HG02623 (cell line): ENCODE data around the gene TF.

Source experiments
- ATAC-seq: cut with Tn5 transposase; IDR thresholded peaks from one replicate; pipeline ENCODE4 v1.9.1; 2021; ENCODE audit warnings: moderate library complexity; ENCODE audit not compliant: unreplicated experiment

TF gene

DNA sequence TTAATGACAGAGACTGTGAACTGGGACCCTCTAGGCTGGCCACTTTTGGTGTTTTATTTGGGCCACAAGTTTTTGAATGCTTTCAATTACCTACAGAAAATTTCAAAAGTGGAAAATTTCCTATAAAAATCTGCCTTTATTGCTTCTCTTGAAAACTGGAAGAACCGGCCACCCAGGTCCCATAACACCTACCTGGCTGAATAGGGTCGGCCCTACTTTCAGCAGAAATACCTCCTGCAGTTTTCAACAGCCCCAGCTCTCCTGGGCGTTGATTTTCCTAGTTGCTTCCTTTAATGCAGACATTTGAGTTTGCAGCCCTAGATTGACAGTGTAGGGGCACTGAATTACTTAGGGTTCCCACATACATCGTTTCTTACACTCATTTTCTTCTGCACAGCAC lies 58.7 kb downstream of the TF start:
- ATAC-seq: no peak

DNA sequence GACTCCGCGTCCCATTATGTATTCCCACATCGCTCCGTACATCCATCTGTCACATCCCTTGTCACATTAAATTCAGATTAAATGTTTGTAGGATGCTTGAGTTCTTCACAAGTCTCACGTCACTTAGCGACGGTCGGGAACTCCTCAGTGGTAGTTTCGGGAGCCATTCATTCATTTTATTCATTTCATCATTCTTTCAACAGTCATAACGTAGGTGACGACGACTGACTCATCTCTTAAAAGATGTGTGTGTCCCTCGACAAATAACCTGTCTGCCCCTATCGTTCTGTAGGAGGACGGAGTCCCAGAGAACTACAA lies 59.1 kb downstream of the TF start:
- ATAC-seq: no peak

DNA sequence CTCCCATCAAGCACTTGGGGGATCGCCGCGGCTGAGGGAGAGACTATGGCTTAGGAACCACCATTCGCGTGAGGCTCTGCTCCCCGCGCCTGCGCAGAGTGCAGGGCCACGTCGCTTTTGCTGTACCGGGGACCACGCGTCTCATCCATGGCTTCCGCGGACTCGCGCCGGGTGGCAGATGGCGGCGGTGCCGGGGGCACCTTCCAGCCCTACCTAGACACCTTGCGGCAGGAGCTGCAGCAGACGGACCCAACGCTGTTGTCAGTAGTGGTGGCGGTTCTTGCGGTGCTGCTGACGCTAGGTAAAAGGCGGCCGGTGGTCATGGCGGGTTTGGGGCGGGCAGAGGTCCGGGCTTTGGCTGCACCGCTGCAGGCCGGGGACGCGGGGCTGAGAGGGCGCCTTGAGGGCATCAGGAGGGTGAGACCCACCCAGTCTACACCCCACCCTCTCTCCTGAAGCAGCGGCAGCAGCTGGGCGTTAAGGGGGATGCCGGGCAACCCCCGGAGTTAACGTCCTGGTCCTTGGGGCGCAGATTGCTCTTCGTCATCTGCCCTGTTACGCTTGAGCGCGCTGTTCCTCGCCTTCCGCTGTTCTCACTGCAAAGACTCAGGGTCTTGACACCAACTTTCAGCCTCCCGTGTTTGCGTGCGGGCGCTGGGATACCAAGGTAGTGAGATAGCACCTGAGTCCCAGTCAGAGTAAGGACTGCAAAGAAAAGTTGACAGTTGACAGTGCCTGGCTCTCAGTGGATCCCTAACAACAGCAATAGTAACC lies 59.7 kb downstream of the TF start, which contains the start of gene SRPRB:
Gene SRPRB (plus strand): TSS at position 114 of the 774 bp plus-strand sequence. CDS start 34 bp downstream, at position 148.
- peak; percentile 97 for ATAC-seq

DNA sequence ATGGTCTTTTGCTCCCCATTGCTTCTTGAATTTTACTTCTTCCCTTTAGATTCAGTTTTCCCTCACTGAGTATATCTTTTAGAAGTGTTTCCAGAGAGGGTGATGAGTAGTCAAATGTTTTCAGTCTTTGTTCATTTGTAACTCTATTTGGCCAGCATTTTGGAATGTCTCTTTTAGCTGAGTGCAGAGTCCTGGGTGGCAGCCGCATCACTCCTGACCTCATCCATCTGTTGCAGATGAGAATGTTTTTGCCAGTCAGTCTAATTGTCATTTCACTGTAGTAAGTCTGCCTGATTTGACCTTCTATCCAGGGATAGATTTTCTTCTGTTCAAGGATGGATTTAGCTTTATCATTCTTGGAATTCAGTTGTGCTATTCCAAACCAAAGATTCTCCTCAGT lies 66.7 kb downstream of the TF start:
- no peak for ATAC-seq

DNA sequence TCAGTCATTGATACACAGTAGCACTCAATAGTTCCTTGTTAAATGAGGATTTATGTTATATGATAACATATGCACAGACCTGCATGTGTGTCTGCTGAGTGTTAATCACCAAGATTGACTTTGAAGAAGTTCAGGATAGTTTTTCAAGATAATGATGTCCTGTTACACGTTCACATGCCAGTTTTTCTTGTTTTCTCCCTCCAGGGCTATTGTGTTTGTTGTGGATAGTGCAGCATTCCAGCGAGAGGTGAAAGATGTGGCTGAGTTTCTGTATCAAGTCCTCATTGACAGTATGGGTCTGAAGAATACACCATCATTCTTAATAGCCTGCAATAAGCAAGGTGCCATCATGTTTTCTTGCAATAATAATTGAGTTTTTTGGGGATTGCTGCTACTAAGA lies 69.2 kb downstream of the TF start:
- ATAC-seq: no peak

DNA sequence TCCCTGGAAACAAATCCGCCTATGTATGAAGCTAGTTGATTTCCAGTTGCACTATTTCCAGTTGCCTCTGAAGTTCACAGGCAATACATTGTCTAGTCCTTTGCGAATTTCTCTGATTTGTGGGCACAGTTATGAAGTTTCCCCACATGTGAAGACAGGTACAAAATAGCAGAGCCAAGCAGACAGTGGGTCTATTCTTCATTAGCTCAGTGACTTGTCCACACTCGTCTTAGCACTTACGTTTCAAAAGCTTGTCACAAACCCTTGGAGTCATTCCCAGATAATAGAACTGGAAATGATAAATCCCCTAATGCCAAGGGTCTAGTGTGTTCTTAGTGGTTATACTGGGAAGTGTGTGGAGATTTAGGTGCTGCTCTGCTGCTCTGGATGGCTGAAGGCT lies 73.9 kb downstream of the TF start:
- ATAC-seq: no peak

DNA sequence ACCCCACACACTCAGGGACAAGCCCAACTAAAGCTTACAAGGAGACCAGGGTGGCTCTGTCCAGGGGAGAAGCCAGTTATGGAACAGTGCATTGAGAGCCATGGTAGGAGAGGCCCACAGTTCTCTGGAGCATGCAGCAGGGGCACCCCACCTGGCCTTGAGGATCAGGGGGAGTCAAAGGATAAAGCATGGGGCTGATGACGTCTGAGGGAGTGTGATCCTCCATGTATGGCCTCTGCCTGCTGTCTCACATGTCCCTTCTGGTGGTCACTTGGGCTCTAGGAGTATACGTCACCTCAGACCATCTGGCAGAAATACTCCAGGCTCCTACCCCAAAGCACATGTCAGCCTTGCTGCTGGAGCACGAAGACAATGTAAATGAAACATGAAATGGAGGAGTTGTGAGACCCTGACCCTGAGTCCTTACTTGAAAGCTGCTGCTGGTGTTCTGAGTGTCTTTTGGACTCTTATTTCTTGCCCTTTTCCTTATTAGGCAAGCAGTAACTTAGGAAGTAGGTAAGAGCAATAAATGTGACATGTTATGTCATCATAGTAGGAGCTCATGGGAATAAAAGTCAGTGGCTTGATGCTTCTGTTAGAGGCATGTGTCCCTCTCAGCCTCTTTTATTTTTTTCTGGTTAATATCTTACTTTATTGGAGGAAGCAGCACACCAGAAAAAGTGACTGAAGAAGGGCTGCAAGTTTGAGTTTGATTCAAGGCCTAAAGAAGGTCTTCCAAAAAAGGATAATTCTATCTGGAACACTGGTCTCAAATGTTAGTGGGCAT lies 74.9 kb downstream of the TF start:
- no peak for ATAC-seq

DNA sequence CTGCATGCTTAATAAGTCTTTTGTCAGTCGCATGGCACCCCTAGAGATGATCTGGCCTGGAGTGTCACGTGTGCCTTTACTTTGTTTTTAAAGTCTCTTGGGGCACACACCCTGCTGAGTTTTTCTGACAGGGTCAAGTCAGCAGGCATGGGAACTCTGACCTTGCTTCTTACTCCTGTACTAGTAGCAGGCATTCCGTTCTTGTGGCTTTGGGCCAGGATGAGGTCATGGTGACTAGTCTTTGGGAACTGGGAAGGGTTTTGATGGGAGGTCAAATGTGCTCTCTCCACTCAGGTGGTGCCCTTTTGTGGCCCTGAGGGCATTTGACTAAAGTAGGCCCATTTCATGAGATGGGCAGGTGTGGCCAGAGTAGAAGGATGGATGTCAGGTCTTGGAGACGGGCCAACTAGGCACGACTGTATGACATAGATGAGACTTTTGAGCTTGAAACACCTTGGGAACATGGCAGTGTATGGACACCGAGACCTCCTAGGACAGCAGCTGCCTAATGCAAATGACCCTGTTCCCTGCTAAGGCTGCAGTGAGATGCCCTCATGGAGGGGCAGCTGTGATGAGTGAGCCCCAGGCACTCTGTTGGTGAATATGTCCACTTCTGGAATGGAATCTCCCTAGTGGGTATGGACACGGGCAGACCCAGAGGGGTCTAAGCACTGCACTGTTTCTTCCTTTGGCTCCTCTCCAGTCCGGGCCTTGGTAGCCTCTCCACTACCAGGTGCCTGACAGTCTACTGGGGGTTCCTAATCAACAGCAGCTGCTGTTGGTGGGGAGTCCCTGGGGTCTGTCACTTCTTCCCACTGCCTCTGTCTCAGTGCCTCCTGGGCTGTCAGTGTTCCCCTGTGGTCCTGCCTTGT lies 75.8 kb downstream of the TF start:
- ATAC-seq: no peak

DNA sequence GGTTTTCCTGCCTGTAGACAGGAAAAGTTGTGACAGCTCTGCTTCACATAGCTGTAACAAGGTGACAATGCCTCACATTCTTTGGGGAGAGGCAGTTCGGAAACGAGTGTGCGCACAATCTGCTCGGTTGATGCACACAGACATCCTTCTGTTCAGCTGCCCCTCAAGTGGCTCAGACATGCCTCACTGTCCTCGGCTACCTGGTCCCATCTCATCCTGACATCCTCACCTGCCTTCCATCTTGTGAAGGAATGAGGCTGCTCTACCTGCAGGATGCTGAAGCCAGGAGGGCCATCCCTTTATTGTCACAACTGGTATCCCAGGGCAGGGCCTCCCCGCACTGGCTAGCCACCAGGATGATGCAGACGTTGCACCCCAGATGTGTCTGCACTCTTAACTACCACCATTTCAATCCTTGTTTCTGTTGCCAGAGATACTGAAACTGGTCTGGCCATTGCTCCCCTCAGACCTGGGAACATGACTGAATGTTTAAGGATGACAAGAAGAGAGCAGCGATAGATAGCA lies 78.8 kb downstream of the TF start:
- no peak for ATAC-seq

DNA sequence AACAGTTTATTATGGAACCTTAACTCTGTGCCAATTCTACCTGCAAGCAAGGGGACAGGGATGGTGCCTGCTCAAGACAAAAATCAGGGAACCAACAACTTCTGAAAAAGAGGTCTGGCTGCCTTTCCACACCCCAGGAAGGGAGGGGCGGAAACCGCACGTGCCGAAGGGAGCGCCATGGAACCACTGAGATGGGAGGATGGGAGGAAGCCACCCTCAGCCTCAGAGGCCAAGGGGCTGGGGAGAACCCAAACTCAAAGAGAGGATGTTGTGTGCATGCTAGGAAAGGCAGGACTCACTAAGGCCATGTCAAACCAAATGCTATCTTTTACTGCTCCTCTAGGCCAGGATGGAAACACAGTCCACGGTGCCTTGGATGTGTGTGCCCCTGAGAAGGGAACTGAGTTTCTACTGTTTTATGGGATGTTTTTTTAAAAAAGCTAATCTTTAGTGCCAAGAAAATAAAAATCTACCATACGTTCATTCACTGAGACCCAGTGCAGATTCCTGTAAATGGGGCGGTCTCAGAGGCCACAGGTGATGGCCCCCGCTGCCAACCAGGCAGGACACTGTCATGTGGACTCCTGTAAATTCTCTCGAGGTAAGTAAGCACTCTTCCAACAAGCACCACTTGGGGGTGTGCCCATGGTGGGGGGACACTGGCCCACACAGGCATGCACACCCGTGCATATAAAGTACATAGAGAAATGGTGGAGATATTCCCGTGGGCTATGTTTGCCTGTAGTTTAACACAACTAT lies 80.0 kb downstream of the TF start:
- ATAC-seq: no peak

DNA sequence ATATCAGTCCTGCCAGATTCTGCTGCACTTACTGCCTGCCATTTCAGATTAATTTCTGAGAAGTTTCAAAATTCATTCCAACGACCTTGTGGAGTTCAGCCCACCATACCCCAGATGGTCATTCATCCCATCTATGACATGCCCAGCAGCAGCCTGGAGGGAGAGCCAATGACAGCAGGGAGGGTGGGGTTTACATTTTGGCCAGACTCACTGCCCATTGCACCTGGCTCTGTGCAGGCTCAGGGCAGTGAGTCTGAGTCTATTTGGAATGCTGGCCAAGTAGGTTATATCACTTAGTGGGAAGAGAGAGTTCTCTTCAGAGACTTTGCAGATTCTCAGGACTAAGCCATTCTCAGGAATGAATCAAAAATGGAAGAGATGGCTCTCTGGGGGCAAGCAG lies 80.9 kb downstream of the TF start:
- no peak for ATAC-seq

DNA sequence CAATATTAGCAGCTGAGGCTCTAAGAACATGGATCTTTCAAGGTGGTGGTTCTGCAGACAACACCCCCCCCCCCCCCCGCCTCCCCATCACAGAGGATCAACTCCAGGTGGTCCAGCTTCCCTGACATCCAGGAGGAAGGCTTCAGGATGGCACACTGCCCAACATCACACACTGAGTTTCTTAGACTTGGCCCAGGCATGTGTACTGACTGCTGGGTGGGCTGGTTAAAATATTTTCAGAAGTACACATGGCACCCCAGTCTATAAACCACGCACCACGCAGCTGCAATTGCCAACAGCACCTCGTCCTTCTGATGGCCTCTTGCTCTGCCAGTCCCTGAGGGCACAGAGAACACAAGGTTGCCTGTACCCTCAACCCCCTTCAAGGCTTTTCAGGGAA lies 81.5 kb downstream of the TF start:
- no peak for ATAC-seq

DNA sequence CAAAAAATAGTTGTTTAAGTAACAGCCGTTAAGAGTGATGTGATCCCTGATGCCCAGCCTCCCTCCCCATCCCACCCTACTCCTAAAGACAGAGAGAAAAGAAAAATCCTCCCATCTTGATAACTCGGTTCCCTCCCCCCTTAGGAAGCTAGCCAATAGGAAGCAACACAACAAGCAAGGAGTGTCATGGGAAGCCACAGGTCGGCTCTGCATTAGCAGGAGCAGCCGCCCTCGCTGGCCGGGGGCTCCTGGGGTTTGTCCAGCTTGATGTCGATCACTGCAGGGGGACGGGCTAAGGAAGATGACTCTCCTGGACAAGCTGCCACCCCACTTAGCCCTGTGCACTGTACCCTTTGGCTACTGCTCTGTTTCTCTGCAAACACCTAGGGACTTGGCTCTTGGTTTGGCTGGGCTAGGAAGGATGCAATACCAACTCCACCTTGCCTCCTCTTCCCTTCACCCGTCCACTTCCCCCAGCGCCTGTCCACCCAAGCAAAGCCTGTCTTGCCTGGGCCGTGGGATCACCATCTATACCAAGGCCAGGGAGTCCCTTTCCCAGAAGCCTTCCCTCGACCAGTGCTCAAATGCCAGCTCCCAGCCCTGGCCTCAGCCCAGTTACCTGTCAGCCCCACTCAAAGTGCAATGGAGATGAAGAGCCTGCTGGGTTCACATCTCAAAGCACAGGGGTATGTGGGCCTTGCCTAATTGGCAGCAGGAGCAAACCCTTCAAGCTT lies 82.5 kb downstream of the TF start:
- ATAC-seq: no peak

DNA sequence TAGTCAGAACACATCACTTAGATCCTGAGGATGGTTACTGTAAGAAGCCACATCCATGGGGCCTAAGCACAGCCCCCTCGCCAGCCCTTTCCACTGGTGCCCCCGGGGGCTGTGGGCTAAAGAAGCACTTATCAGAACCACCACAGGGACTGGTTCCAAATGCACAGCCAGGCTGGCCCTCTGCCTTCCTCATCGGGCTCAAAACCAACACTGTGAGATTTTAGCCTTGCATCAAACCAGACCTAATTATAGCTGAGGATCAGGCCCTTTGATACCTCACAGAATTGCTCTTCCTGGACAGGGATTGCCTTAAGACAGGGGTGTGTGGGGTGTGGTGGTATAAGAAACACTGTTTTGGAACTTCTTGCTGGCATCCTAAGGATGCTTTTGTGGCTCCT lies 83.1 kb downstream of the TF start:
- no peak for ATAC-seq

DNA sequence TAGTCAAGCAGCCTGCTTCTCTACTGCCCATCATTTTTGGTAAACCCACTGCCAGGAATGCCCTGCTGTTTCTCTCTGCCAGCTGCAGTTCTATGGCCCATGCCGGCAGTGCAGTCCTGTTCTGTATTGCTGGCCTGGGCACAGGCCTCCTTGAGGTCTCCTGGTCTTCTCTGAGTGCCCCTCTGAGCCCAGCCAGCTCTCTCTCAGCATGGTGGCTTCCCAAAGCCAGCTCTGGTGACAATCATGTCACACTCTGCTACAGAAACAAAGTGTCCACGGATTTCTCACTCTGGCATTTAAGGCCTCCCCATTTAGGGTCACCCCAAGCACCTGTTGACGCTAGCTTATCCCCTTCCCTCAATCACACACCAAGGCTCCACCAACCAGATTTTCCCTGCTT lies 83.9 kb downstream of the TF start:
- no peak for ATAC-seq

DNA sequence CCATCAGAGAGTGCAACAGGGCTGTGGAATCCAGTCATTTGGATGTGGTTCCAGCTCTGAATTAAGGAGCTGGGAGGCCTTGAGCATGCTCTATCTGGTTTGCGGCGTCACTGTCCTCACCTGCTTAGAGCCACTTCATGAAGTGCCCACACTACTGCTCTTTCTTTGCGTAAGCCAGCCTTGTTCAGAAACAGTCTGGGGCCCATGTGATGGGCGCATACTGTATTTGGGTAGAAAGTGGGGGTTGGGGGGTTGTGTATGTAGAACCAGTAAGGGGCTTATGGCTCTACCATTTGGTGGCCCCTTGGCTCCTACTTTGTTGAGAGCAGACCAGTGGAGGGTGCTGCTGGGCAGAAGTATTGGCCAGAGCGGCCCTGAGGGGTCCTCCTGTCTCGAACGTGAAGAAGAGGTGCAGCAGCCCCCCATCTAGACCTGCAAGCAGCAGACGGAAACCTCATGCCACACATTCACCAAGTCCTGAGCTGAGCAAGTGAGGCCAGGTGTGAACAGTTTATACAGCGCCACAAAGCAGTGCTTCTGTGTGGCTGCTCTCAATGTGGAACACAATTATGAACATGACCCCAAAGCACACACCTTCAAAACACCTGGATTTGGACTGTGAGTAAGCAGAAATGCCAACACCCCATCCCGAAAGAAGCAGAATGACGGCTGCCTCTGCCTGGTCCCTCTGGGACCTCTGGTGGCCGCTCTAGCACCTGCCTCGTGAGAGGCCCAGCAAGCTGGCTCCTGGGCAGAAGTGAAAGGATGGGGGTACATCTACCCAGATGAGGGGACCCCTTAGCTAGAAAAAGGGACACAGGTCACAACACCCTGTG lies 86.0 kb downstream of the TF start:
- no peak for ATAC-seq

DNA sequence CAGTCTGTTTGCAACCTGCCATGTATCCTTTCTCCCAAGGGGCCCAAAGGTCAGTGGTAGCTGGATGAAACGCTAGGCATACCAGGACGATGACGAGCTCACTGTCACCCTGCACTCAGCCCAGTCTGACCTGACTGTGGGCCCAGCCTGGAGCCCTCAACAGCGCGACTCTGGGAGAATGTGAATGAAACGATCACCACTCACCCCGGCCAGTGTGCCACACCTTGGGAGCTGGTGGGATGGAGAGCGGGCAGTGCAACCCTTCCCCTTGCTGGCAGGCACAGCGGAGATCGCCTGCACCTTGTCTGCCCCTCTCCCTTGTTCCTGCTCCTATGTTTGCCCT lies 86.6 kb downstream of the TF start:
- ATAC-seq: no peak

DNA sequence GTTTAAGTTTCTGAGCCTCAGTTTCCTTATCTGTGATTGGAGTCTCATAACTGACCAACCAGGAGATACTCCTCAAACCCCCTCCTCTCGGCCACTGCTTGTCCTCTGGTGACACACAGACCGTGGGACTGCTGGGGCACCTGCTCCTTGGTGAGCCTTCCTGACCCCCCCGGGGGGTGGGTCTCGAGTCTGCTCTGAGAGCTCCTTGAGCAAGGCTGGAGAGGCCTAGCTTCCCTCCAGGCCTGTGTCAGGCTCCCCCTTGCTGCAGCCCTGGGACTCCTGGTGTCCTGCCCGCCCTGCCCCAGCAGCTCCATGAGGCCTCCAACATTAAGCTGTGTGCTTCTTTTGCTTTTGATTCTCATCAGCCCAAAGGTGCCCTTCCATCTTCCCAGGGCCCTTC lies 87.1 kb downstream of the TF start:
- no peak for ATAC-seq
